Keratinocyte (primary cell): ENCODE results near the gene C22orf39. TPM values are rescaled to one million over a fixed set of nuclear protein-coding genes. Genes with fewer than 3 reads are reported as not detected.

Experiments used
- DNase-seq: peaks from one replicate; pipeline ENCODE4 v3.0.0-alpha.2; 2011; ENCODE audit warnings: low read depth, missing footprints, low spot score
- FAIRE-seq: peaks from 2 replicates; lab custom pipeline; 2011; peaks lifted over from hg19 to GRCh38; lab: Jason Lieb, UNC
- H2AFZ ChIP-seq: 2 replicates; pipeline ENCODE4 v1.6.0; 2012; ENCODE audit warnings: low read length, control low read depth, inconsistent platforms; ENCODE audit not compliant: control insufficient read depth
- H3K27ac ChIP-seq: 2 replicates; pipeline ENCODE4 v1.5.1; 2011; ENCODE audit warnings: low read length; ENCODE audit not compliant: control insufficient read depth, insufficient read depth
- H3K27me3 ChIP-seq: 3 replicates; pipeline ENCODE4 v1.6.0; 2011; ENCODE audit warnings: low read length; ENCODE audit not compliant: control insufficient read depth, insufficient read depth; ENCODE audit errors: extremely low read depth
- H3K36me3 ChIP-seq, 2 experiments: 2 replicates in 1 of 2; 3 replicates in 1 of 2; pipeline ENCODE4 v1.5.1; 2011; ENCODE audit warnings: low read length in 2 of 2, mild to moderate bottlenecking in 1 of 2; ENCODE audit not compliant: control insufficient read depth in 2 of 2, insufficient read depth in 2 of 2; ENCODE audit errors: extremely low read depth in 1 of 2
- H3K4me1 ChIP-seq: 3 replicates; pipeline ENCODE4 v1.5.1; 2011; ENCODE audit warnings: low read length; ENCODE audit not compliant: control insufficient read depth, insufficient read depth; ENCODE audit errors: extremely low read depth
- H3K4me2 ChIP-seq: 3 replicates; pipeline ENCODE4 v1.6.0; 2011; ENCODE audit warnings: low read depth, low read length; ENCODE audit not compliant: control insufficient read depth, insufficient read depth; ENCODE audit errors: extremely low read depth
- H3K4me3 ChIP-seq, 3 experiments: fragments of 200-600 bp in 1 of 3; sonication (generic) in 1 of 3; 2 replicates in 2 of 3; 3 replicates in 1 of 3; pipeline ENCODE4 v1.5.1; 2011 to 2016; ENCODE audit warnings: low read length in 3 of 3, mild to moderate bottlenecking in 3 of 3, control low read depth in 2 of 3, inconsistent platforms in 1 of 3, low read depth in 1 of 3, mixed read lengths in 1 of 3, mixed run types in 1 of 3, moderate library complexity in 1 of 3; ENCODE audit not compliant: control insufficient read depth in 2 of 3, insufficient read depth in 2 of 3; ENCODE audit errors: extremely low read depth in 1 of 3
- H3K79me2 ChIP-seq: 2 replicates; pipeline ENCODE4 v1.6.0; 2012; ENCODE audit warnings: low read length; ENCODE audit not compliant: control insufficient read depth, insufficient read depth
- H3K9ac ChIP-seq: 3 replicates; pipeline ENCODE4 v1.6.0; 2011; ENCODE audit warnings: low read length; ENCODE audit not compliant: control insufficient read depth, insufficient read depth; ENCODE audit errors: extremely low read depth
- H3K9me1 ChIP-seq: 3 replicates; pipeline ENCODE4 v1.6.0; 2011; ENCODE audit warnings: low read length; ENCODE audit not compliant: control insufficient read depth, insufficient read depth; ENCODE audit errors: extremely low read depth
- H3K9me3 ChIP-seq: 2 replicates; pipeline ENCODE4 v1.5.1; 2012; ENCODE audit warnings: low read depth, low read length; ENCODE audit not compliant: control insufficient read depth
- H4K20me1 ChIP-seq: 3 replicates; pipeline ENCODE4 v1.6.0; 2011; ENCODE audit warnings: low read length; ENCODE audit not compliant: control insufficient read depth, insufficient read depth; ENCODE audit errors: extremely low read depth
- EZH2 ChIP-seq: IDR thresholded peaks from one replicate; pipeline ENCODE4 v1.6.1; 2012; ENCODE audit warnings: inconsistent platforms, mild to moderate bottlenecking, low read length, moderate library complexity
- dilution Hi-C: fragments of 300-500 bp; cut with MboI; formaldehyde crosslinking; loops from one replicate; pipeline ENCODE4 v1.7.0; 2020; ENCODE audit warnings: low sequenced_read_pairs; ENCODE audit not compliant: extremely low pct_ligation_motif_present
- polyA plus RNA-seq, 5 experiments: library from polyadenylated mRNA; depleted of rRNA in 3 of 5; stranded (reverse) in 3 of 5; stranded (forward) in 1 of 5; unstranded in 1 of 5; fragments of >200 nt; gene quantifications; 1 replicate in 1 of 5; 2 replicates in 3 of 5; 3 replicates in 1 of 5; pipeline versions ENCODE4 v1.2.1 to v1.2.3, GENCODE V29; 2011 to 2012; ENCODE audit warnings: missing spikeins in 2 of 5, low read depth in 1 of 5, low replicate concordance in 1 of 5
- TF ChIP-seq, protein P1 (sequence below), 3 experiments: IDR thresholded peaks in 1 of 3; conservative IDR thresholded peaks in 1 of 3; optimal IDR thresholded peaks in 1 of 3; 2 replicates in 2 of 3; 3 replicates in 1 of 3; pipeline versions ENCODE3 to v1.5.1; 2011; ENCODE audit warnings: low read length in 3 of 3, mild to moderate bottlenecking in 3 of 3, moderate library complexity in 2 of 3, control low read depth in 1 of 3, inconsistent platforms in 1 of 3; ENCODE audit not compliant: insufficient read depth in 2 of 3; ENCODE audit errors: extremely low read depth in 1 of 3

C22orf39 gene
- polyA plus RNA-seq, 1 donor (not counting 4 experiments of a cell fraction or from before 2014, with no cell fraction given), result 13.8 TPM

DNA sequence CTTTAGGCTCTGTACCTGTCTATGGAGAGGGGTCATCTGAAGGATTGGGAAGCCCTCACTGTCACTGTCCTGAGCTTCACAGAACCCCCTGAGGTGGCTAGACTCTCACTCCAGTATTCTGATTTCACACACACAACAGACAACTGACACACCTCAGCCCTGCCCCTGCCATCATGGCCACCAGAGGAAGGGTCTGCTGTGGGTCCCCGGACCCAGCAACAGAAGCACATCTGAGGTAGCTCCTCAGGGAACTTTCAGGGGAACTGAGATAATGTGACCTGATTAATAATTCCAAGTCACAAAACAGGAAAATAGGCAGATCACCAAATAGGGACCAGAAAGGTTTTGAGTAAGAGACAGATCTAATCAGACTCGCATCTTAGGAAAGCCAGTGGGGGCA, 7.5 kb upstream of the C22orf39 start:
- no peak overlapping the region for H3K4me2 ChIP-seq
- no peaks in the 10 kb centered on the region for H4K20me1 ChIP-seq
- H3K27me3 ChIP-seq, result no peaks in the 10 kb centered on the region
- no peak overlapping the region for H2AFZ ChIP-seq
- dilution Hi-C loops, result no loop called here
- H3K27ac ChIP-seq, result no peak overlapping the region
- no peaks in the 10 kb centered on the region for H3K9me1 ChIP-seq
- FAIRE-seq (no peak), DNase-seq (no peak)
- no peaks in the 10 kb centered on the region for H3K9me3 ChIP-seq
- H3K4me3 ChIP-seq, result no peak overlapping the region
- no peak overlapping the region for H3K9ac ChIP-seq
- H3K79me2 ChIP-seq, result no peaks in the 10 kb centered on the region
- H3K36me3 ChIP-seq, result peaks cover 39 to 44% of the 10 kb centered on the region in 2 experiments
- H3K4me1 ChIP-seq, result peaks cover 10% of the 10 kb centered on the region
- TF ChIP-seq EZH2, result no peak
- TF ChIP-seq, protein P1, sequence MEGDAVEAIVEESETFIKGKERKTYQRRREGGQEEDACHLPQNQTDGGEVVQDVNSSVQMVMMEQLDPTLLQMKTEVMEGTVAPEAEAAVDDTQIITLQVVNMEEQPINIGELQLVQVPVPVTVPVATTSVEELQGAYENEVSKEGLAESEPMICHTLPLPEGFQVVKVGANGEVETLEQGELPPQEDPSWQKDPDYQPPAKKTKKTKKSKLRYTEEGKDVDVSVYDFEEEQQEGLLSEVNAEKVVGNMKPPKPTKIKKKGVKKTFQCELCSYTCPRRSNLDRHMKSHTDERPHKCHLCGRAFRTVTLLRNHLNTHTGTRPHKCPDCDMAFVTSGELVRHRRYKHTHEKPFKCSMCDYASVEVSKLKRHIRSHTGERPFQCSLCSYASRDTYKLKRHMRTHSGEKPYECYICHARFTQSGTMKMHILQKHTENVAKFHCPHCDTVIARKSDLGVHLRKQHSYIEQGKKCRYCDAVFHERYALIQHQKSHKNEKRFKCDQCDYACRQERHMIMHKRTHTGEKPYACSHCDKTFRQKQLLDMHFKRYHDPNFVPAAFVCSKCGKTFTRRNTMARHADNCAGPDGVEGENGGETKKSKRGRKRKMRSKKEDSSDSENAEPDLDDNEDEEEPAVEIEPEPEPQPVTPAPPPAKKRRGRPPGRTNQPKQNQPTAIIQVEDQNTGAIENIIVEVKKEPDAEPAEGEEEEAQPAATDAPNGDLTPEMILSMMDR (optimal IDR thresholded peaks at IDR 0.05 in 1 of 3, IDR thresholded peaks at IDR 0.05 in 1 of 3, conservative IDR thresholded peaks at IDR 0.05 in 1 of 3; ENCODE audit: extremely low read depth in 1 of 3, insufficient read depth in 2 of 3, low read length in 3 of 3), result no peak

- Histone ChIP-seq H3K4me1 (peaks cover 10% of the 10 kb centered on the region), H3K27ac (no peak overlapping the region), H3K9ac (no peak overlapping the region), H3K9me1 (no peaks in the 10 kb centered on the region), H3K36me3 (peaks cover 39 to 47% of the 10 kb centered on the region in 2 experiments), H3K4me3 (no peak overlapping the region), H3K27me3 (no peaks in the 10 kb centered on the region), H3K79me2 (no peaks in the 10 kb centered on the region), H4K20me1 (no peaks in the 10 kb centered on the region), H3K4me2 (no peak overlapping the region), H2AFZ (no peak overlapping the region), H3K9me3 (no peaks in the 10 kb centered on the region)
- TF ChIP-seq, protein P1 (optimal IDR thresholded peaks at IDR 0.05 in 1 of 3, IDR thresholded peaks at IDR 0.05 in 1 of 3, conservative IDR thresholded peaks at IDR 0.05 in 1 of 3; ENCODE audit: extremely low read depth in 1 of 3, insufficient read depth in 2 of 3, low read length in 3 of 3), result no peak
- TF ChIP-seq EZH2, result no peak
- no peak for FAIRE-seq
- DNase-seq, result no peak
- dilution Hi-C loops, result no loop called here
These were observed 6.6 kb upstream of the C22orf39 start for GRCh38 chr22:19454156-19454555.
